HepG2 (cell line): ENCODE measurements around the gene KIF27. TPM values are rescaled to one million over a fixed set of nuclear protein-coding genes. Genes with fewer than 3 reads are reported as not detected.
A peak's percentile ranks its signal among the peaks of the same experiment; 100 is the strongest.

Experiments used
- ARNTL ChIP-seq: sonication (generic); formaldehyde crosslinking; IDR thresholded peaks from 2 replicates; pipeline ENCODE4 v1.4.0; 2020; ENCODE audit warnings: mild to moderate bottlenecking, missing genetic modification reagents
- ATF7-NPFF ChIP-seq: sonication (generic); formaldehyde crosslinking; IDR thresholded peaks from 2 replicates; pipeline ENCODE4 v1.8.1; 2023; ENCODE audit warnings: mild to moderate bottlenecking, low read depth, missing genetic modification reagents, moderate library complexity
- ELF1 ChIP-seq: sonication (generic); formaldehyde crosslinking; IDR thresholded peaks from 2 replicates; pipeline ENCODE4 v1.4.0; 2020; ENCODE audit warnings: missing genetic modification reagents
- GMEB1 ChIP-seq: sonication (generic); formaldehyde crosslinking; IDR thresholded peaks from 2 replicates; pipeline ENCODE4 v1.5.1; 2020; ENCODE audit warnings: missing genetic modification reagents, mild to moderate bottlenecking, borderline replicate concordance
- HMGXB4 ChIP-seq, 2 experiments: sonication (generic) in 1 of 2; formaldehyde crosslinking in 1 of 2; IDR thresholded peaks; 2 replicates each; pipeline versions ENCODE4 v1.4.0 to v1.6.1; 2018 to 2020; ENCODE audit warnings: missing genetic modification reagents in 2 of 2, borderline replicate concordance in 1 of 2, low read depth in 1 of 2, mild to moderate bottlenecking in 1 of 2, missing biosample characterization in 1 of 2
- ISX ChIP-seq: sonication (generic); formaldehyde crosslinking; conservative IDR thresholded peaks from 2 replicates; pipeline ENCODE4 v1.5.0; 2020; ENCODE audit warnings: missing genetic modification reagents
- MLXIP ChIP-seq: sonication (generic); formaldehyde crosslinking; IDR thresholded peaks from 2 replicates; pipeline ENCODE4 v1.9.0; 2021; ENCODE audit warnings: missing genetic modification reagents, borderline replicate concordance
- PLSCR1 ChIP-seq: sonication (generic); formaldehyde crosslinking; IDR thresholded peaks from 2 replicates; pipeline ENCODE4 v1.5.0; 2020; ENCODE audit warnings: missing genetic modification reagents, mild to moderate bottlenecking, borderline replicate concordance
- SP2 ChIP-seq: sonication (generic); formaldehyde crosslinking; IDR thresholded peaks from 2 replicates; pipeline ENCODE4 v1.5.1; 2020; ENCODE audit warnings: mild to moderate bottlenecking, missing genetic modification reagents
- SRY ChIP-seq: sonication (generic); formaldehyde crosslinking; IDR thresholded peaks from 2 replicates; pipeline ENCODE4 v1.8.0; 2022; ENCODE audit warnings: mild to moderate bottlenecking, missing genetic modification reagents
- ZNF431 ChIP-seq: sonication (generic); formaldehyde crosslinking; IDR thresholded peaks from 2 replicates; pipeline ENCODE4 v1.9.0; 2022; ENCODE audit warnings: missing genetic modification reagents, low read depth, mild to moderate bottlenecking, borderline replicate concordance
- ZNF589 ChIP-seq: sonication (generic); formaldehyde crosslinking; conservative IDR thresholded peaks from 2 replicates; pipeline ENCODE4 v1.8.0; 2022; ENCODE audit warnings: mild to moderate bottlenecking, moderate library complexity, missing genetic modification reagents
- ZNF891 ChIP-seq: sonication (generic); formaldehyde crosslinking; IDR thresholded peaks from 2 replicates; pipeline ENCODE4 v1.5.0; 2020; ENCODE audit warnings: mild to moderate bottlenecking, missing genetic modification reagents
- ZSCAN31 ChIP-seq: sonication (generic); formaldehyde crosslinking; IDR thresholded peaks from 2 replicates; pipeline ENCODE4 v1.5.0; 2020; ENCODE audit warnings: low read depth, mild to moderate bottlenecking, missing genetic modification reagents
- polyA plus RNA-seq, 8 experiments: library from polyadenylated mRNA; depleted of rRNA in 3 of 8; stranded (reverse) in 7 of 8; unstranded in 1 of 8; fragments of >200 nt; fragmentation: Illumina TruSeq in 4 of 8; extraction: Trizol in 4 of 8; gene quantifications; 2 replicates each; pipeline versions ENCODE4 v1.2.1 to v1.2.3, GENCODE V29; 2011 to 2016; ENCODE audit warnings: low read depth in 4 of 8, missing spikeins in 1 of 8, mixed read lengths in 1 of 8; ENCODE audit not compliant: insufficient read depth in 1 of 8
- total RNA-seq, 5 experiments: library from RNA; depleted of rRNA; stranded (reverse); fragments of >200 nt; fragmentation: Illumina TruSeq; extraction: Trizol; gene quantifications; 2 replicates each; pipeline ENCODE4 v1.2.3, GENCODE V29; 2016; ENCODE audit warnings: low read depth in 1 of 5
- TF ChIP-seq, protein P1 (sequence below): sonication (generic); formaldehyde crosslinking; IDR thresholded peaks from 2 replicates; pipeline ENCODE4 v1.4.0; 2020; ENCODE audit warnings: missing genetic modification reagents, borderline replicate concordance
- TF ChIP-seq, protein P2 (sequence below): IDR thresholded peaks from 2 replicates; pipeline ENCODE4 v1.6.1; 2016

Gene KIF27
- total and polyA plus RNA-seq, 2 of the 13 experiments (the other 11 are each of a cell fraction or from before 2014, with no cell fraction given), result 0.95 to 4.1 TPM

DNA sequence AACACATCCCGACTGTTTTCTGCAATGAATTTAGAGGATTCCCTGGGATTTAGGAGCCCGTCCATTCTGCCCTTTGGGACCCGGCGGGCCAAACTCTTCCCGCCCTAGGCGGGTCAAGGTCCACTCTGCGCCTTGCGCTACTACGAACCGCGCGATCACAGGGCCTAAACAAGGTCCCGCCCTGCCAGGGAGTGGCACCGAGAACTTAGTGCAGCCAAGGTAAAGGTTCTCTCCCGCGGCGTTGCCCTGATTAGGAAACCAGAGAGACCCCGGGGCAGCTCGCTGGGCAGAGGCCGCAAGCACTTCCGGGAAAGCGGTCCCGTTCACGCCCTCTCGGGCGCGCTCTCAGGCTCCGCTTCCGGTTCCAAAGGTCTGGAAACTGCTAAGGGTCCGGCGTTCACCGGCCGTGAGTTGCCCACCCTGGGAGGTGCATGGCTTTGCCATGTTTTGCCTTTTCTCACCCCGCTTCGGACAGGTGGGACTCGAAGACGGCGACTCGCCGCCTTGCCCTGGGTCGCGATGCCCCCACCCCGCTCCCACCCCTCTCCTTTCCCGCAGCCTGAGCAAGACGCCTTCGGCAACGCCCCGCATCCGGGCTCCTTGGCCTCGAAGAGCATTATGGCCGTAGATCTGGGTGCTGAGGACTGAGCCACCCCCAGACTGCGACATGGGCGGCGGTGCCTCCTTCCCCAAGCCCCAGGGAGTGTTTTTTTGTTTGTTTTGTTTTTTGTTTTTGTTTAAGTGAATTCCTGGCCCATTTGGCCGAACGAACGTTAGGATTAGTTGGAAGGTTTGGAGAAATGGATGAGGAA lies 35.4 kb upstream of the KIF27 start (continued):
- TF ChIP-seq, protein P1, sequence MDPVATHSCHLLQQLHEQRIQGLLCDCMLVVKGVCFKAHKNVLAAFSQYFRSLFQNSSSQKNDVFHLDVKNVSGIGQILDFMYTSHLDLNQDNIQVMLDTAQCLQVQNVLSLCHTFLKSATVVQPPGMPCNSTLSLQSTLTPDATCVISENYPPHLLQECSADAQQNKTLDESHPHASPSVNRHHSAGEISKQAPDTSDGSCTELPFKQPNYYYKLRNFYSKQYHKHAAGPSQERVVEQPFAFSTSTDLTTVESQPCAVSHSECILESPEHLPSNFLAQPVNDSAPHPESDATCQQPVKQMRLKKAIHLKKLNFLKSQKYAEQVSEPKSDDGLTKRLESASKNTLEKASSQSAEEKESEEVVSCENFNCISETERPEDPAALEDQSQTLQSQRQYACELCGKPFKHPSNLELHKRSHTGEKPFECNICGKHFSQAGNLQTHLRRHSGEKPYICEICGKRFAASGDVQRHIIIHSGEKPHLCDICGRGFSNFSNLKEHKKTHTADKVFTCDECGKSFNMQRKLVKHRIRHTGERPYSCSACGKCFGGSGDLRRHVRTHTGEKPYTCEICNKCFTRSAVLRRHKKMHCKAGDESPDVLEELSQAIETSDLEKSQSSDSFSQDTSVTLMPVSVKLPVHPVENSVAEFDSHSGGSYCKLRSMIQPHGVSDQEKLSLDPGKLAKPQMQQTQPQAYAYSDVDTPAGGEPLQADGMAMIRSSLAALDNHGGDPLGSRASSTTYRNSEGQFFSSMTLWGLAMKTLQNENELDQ (CRISPR knock-in tag), result peak; percentile 55; the same call in 1 of the 2 replicates
- peak; percentile 95 for TF ChIP-seq ELF1 (CRISPR knock-in tag)
- TF ChIP-seq ISX (CRISPR knock-in tag), result 0 out of 2 replicates have a peak, but pooled peaks have one; percentile 55
- peak; percentile 92; the same call in 1 of the 2 replicates for TF ChIP-seq ZNF891 (CRISPR knock-in tag)
- TF ChIP-seq ZSCAN31 (CRISPR knock-in tag), result peak; percentile 77; the same call in 1 of the 2 replicates
- TF ChIP-seq GMEB1, result peak; percentile 72; the same call in 1 of the 2 replicates
- TF ChIP-seq HMGXB4 (CRISPR knock-in tag; IDR thresholded peaks at IDR 0.05; ENCODE audit: borderline replicate concordance in 1 of 2, low read depth in 1 of 2), result peak; percentile 50 to 72; a peak in 3 of 4 replicates
- 0 out of 2 replicates have a peak, but pooled peaks have one; percentile 26 for TF ChIP-seq ARNTL (CRISPR knock-in tag)
- no peak for TF ChIP-seq MLXIP (CRISPR knock-in tag)
- TF ChIP-seq SP2 (CRISPR knock-in tag), result peak; percentile 65; the same call in 1 of the 2 replicates
- TF ChIP-seq, protein P2, sequence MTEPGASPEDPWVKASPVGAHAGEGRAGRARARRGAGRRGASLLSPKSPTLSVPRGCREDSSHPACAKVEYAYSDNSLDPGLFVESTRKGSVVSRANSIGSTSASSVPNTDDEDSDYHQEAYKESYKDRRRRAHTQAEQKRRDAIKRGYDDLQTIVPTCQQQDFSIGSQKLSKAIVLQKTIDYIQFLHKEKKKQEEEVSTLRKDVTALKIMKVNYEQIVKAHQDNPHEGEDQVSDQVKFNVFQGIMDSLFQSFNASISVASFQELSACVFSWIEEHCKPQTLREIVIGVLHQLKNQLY (CRISPR knock-in tag), result no peak; the same call in 1 of the 2 replicates
- peak; percentile 55; the same call in 1 of the 2 replicates for TF ChIP-seq ATF7-NPFF (CRISPR knock-in tag)
- no peak; the same call in 1 of the 2 replicates for TF ChIP-seq ZNF431 (CRISPR knock-in tag)
- TF ChIP-seq PLSCR1 (CRISPR knock-in tag), result no peak
- peak; percentile 83; the same call in 1 of the 2 replicates for TF ChIP-seq SRY
- peak; percentile 86 for TF ChIP-seq ZNF589 (CRISPR knock-in tag)
